GM18858 (cell line): ENCODE results near the gene AARSD1.
"Not testable (repeated sequence)": the region's sequence is repeated elsewhere in the genome, so short reads cannot be mapped to it uniquely, and the experiment has no call there.

Source experiments
- ATAC-seq: cut with Tn5 transposase; IDR thresholded peaks from one replicate; pipeline ENCODE4 v1.9.1; 2021; ENCODE audit not compliant: unreplicated experiment

The AARSD1 gene

DNA sequence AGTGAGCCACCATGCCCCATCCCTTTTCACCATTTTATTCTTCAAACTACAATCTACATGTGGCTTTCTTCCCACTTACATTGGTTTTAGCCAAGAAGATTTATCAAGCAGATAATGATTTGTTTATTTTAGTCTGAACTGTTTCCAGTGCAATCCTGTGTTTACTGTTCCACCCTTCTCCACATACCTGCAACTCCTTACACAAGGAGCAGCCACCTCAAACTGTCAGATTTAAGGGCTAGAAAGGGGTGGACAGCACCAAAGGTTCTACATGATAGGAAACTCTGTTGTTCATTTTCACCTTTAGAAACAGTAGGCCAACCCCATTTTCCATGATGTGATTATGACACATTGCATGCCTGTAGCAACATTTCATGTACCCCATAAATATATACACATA lies 18.0 kb upstream of the AARSD1 start:
- no peak for ATAC-seq

DNA sequence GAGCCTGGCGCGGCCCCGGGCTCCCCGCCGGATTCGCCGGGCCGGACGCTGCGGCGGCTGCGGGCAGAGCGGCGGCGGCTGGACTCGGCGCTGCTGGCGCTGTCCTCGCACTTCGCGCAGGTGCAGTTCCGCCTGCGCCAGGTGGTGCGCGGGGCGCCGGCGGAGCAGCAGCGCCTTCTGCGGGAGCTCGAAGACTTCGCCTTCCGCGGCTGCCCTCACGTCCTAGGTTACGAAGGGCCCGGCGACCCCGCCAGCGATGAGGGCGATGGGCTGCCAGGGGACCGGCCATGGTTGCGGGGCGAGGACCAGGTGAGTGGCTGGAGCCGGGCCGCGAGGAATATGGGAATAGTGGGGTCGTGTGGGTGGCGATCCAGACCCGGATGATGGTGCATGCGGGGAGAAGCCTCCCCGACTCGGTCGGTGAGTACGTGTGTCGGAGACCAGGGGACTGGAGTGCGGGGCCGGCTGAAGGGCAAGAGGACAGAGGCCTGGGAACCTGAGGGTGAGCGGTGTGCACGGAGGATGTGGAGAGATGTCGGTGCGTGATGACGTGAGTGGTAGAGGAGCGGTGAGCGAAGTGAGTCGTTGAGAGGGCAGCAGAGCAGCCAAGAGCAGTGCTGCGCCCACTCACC lies 16.6 kb upstream of the AARSD1 start:
- peak; percentile 36 for ATAC-seq

DNA sequence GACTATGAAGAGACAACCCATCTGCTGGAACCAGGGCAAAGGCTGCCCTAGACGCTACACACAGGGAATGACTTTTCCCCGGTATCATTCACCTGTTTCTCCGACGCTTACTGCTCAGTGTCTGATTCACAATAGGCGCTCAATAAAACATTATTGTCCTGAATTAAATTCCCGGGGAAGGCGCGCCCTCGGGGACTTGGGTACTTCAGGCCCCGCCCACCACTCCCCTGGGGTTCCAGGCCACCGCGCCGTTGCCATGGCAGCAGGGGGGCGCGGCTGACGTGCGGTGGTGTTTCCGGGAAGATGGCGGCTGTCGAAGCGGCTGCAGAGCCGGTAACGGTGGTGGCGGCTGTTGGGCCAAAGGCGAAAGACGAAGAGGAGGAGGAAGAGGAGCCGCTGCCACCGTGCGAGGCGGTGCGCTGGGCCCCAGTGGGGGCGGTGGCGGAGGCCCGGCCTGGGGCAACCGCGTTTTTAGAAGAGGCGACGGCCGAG lies 16.1 kb upstream of the AARSD1 start, which contains the start of gene RUNDC1:
TSS of gene RUNDC1 (plus strand) at position 292 of the 492 bp plus-strand sequence. CDS start at position 304, 12 bp downstream.
- ATAC-seq, result peak; percentile 16

DNA sequence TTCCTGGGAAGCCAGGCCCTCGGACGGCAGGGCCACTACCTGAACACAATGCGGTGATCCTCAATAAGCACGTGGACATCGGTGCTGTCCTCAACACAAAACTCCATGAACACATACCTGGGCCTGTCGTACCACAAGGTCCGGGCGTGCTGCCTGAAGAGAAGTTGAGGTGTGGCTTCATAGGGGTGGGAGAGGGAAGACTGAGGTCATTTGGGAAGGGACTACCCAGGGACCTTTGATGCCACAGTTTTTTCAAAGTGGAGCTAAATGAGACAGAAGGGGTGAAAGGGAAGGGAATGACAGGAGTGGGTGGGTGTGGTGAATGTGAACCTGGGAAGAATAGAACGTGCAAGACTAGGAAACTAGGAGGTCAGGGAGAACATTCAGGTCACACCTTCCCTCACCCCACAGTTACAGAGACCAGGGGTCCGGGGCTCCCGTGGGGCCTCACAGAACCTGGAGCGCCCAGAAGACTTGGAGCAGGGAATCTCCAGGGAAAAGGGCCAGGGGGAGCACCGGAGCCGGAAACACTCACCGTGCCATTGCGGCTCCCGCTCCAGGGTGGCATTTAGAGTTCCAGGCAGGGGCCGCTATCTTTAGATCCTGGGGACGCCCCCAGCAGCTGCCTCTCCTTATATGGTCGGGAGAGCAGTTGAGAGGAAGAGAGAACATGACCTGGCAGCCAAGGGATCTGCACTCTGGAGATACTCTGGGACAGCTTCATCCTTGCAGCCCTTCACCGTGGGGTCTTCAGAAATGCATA lies 15.4 kb upstream of the AARSD1 start, which contains the start of gene PTGES3L:
TSS of gene PTGES3L (minus strand) at position 570 of the 763 bp plus-strand sequence. CDS start at position 543, 27 bp downstream.
- no peak for ATAC-seq

DNA sequence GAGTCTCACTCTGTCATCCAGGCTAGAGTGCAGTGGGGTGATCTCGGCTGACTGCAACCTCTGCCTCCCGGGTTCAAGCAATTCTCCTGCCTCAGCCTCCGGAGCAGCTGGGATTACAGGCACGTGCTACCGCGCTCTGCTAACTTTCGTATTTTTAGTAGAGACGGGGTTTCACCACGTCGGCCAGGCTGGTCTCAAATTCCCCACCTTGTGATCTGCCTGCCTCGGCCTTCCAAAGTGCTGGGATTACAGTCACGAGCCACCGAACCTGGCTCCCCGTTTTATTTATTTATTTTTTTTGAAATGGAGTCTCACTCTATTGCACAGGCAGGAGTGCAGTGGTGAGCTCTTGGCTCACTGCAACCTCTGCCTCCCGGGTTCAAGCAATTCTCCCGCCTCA lies 11.4 kb upstream of the AARSD1 start:
- not testable (repeated sequence) for ATAC-seq

DNA sequence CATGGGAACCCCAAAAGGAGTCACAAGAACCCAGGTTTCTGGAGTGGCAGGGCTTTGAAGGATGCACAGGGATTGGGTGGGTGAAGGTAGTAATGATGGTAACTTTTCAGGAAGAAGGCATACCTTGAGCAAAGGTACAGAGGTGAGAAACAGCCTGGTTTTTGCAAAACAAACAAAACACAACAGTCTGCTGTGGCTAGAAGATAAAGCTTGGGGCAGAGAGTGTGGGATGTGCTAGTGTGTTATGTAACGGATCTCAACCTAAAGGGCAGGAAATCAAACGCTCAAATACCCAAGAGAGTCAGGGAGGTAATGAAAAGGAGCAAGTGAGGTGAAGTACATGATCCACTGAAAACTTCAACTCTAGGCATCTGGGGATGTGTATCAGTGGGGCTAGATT lies 11.0 kb upstream of the AARSD1 start:
- no peak for ATAC-seq

DNA sequence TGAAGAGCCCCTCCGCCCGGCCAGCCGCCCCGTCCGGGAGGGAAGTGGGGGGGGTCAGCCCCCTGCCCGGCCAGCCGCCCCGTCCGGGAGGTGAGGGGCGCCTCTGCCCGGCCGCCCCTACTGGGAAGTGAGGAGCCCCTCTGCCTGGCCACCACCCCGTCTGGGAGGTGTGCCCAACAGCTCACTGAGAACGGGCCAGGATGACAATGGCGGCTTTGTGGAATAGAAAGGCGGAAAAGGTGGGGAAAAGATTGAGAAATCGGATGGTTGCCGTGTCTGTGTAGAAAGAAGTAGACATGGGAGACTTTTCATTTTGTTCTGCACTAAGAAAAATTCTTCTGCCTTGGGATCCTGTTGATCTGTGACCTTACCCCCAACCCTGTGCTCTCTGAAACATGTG lies 9.1 kb upstream of the AARSD1 start:
- ATAC-seq, result not testable (repeated sequence)

DNA sequence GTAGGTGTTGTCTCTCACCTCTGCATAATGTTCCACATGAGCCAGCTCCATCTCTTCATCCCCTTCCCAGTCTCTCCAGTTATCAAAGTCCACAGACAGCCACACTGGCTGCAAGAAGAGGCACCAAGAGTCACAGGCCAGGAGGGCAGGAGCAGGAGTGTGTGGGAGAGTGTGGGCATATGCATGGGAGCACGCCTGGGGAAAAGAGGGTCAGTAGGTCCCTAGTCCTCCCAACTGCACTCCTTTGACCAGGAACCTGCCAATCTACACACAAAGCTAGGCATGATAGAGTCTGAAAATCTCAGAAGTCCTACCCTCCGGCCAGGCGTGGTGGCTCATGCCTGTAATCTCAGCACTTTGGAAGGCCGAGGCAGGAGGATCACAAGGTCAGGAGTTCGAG lies 7.3 kb upstream of the AARSD1 start:
- no peak for ATAC-seq

DNA sequence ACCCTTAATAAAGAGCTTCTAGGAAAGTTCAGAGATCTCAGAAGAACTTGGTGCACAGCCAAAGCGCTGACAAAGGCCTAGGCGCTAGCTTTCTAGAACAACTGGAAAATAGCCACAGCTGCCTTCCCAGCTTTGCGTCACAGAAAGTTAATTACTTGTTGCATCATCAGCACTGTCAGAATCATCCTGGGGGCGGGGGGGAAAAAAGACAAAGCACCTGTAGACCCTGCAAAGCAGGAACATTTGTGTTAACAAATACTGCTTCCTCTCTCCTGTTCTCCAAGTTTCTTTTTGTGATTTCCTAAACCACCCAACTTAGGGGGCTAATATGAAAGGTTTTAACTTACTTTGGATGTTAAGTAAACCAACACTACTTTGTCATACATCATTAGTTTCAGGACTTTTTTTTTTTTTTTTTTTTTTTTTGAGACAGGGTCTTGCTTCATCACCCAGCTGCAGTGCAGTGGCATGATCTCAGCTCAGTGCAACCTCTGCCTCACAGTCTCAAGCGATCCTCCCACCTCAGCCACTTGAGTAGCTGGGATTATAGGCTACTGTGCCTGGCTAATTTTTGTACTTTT lies 4.8 kb upstream of the AARSD1 start:
- no peak for ATAC-seq

DNA sequence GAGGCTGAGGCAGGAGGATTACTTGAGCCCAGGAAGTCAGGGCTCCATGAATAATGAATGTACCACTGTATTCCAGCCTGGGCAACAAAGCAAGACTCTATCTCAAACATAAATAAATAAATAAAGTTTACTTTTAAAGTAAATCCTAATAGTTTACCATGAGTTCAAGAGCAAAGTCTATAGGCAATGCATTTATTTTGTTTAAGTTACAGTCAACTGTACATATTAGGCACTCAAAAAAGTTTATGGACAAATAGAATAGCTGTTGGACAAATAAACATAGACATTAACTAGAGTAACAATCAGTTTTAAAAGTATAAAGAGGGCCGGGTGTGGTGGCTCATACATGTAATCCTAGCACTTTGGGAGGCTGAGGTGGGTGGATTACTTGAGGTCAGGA lies 3.7 kb upstream of the AARSD1 start:
- ATAC-seq, result no peak

DNA sequence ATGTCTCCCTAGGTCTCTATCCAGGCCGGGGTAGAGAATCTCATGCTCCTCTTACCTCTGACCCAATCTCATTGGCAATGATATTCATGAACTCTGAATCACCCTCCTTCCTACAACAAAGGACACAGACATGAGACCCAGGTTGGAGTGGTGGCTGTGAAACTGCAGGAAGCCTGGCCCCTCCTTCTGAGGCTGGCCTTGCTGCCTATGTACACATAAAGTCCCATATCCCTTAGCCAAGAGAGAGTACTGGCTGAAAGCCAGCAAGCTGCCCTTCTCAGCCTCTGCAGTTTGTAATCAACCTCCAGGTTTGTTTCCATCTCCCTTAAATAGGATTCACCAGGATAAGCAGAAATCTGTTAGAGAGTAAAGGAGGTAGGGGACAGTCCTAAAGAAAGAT lies 10.6 kb downstream of the AARSD1 start:
- ATAC-seq, result no peak

DNA sequence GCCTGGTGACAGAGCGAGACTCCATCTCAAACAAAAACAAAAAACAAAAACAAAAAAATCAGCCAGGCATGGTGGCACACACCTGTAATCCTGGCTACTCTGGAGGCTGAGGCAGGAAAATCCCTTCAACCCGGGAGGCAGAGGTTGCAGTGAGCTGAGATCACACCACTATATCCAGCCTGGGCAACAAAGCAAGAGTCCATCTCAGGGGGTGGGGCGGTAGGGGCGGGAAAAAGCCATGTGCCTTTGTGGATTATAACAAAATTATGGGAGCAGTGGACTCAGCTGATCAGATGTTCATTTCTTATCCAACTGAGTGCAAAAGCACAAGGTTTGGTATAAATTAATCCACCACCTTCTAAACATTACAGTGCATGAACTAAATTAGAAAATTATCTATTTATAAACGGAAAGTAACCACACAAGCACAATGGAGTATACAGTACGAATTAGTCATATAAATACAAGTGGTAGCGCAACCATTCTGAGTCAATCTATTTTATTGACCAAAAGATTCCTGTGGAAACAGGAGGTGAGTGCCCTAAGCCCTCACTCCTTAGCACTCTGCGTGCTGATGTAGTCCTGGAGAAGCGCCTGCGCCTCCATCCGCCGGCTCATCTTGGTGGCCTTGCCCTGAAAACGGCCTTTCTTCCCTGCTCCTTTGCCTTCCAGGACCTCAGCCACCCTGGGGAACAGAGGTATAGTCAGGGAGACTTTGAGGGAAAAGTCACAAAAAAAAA lies 14.0 kb downstream of the AARSD1 start:
- ATAC-seq, result no peak

DNA sequence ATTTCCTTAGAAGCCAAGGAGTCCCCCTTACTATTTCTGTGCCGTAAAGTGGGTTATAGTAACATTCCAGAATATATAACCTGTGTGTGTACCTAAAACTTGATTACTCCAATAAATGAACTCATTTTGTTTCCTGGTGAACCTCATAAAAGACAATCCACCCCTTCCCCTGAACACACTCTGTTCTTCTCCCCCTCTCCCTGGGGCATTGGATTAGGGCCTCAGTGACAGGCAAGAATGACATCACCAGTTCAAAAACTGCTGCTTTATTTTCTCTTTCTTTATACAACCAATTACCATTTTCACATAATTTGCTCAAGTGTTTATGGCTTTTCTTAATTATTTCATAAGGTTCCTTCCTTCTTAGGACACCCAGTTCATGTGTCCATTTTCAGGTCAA lies 17.4 kb downstream of the AARSD1 start:
- ATAC-seq, result no peak

DNA sequence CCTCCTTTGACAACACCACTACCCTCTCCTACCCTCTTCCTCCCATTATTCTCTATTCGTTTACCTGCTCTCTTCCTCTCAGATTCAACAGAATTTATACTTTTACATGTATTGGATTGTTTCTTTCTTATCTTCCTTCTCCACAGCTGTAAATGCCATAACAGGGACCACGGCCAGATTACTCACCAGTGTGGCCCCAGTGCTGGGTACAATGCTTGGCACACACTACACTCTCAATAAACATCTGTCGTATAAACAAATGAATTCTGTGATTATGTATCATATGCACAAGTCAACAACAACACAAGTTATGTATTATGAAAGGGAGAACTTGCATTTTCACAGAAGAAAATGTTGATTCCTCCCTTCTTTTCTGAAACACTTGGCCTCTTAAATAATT lies 20.0 kb downstream of the AARSD1 start:
- ATAC-seq, result no peak

DNA sequence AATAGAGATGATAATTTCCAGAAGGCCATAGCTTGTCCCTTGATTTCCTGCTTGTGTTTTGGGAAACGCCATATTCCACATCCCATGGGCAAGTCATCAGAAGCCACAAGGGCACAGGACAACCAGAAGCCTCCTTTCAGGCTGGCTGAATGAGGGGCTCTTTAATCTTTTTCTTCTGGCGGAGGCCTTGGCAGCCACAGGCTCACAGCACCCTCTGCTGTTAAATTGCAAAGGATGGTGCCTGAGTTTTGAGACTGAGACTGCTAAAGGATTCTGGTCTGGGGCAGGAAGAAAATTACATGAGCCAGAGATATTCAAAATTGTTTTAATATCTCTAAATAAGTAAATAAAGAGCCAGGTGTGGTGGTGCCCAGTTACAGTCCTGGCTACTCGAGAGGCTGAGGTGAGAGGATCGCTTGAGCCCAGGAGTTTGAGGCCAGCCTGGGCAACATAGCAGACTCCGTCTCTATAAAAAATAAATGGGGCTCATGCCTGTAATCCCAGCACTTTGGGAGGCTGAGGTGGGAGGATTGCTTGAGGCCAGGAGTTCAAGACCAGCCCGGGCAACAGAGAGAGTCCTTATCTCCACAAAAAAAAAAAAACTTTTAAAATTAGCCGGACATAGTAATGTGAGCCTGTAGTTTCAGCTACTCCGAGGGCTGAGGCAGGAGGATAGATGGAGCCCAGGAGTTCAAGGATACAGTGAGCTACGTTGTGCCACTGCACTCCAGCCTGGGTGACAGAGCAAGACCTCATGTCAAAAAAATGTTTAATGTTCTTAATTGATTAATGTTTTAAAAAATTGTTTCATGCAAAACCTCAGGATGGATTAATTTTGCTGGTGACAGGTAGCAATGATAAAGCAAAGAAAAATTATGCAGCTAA lies 26.3 kb downstream of the AARSD1 start:
- no peak for ATAC-seq

DNA sequence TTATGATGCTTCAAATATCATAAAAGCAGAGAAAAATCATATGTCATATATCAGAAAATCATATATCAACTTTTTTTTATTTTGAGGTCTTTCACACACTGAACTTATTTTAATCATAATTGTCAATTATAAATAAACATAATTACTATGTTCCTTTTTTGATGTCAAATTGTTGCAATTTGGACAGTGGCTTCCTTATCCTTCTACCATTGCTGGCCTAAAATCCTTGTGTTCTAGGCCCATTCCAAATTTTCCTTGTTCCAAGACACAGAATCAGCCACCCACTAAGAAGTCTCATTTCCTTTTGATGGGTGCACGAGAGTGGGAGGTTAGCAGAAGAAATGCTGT lies 34.8 kb downstream of the AARSD1 start:
- ATAC-seq, result no peak

DNA sequence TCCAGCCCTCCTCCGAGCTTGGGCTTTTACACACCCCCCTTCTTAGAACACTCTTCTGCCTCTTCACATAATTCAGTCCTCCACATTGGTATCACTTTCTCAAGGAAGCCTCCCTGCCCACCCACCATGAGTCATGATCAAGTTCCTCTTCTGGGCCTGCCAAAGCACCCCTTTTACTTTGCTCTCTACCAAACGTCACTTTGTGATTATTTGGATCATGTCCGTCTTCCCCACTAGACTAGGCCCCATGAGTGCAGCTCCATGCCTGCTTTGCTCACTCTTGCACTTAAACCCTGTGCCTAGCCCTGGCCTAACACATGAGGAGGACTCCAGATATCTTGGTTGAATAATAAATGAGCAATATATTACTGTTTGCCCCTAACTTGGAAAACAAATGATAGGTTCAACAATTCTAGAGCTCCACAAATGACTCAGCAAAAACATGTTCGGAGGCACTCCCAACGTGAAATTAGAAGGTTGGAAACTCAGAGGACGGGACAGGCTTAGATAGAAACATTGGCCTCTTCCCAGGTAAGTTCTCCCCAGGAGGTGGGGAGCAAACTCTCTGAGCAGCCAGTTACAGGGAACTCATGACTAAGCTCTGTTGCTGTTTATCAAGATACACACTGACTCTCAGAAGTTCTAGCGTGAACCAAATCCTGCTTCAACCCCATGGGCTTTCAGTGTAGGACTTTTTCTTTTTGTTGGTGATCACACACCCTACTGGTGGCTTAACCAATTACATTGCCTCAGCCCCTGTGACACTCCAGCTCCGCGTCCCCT lies 35.3 kb downstream of the AARSD1 start:
- ATAC-seq, result no peak

DNA sequence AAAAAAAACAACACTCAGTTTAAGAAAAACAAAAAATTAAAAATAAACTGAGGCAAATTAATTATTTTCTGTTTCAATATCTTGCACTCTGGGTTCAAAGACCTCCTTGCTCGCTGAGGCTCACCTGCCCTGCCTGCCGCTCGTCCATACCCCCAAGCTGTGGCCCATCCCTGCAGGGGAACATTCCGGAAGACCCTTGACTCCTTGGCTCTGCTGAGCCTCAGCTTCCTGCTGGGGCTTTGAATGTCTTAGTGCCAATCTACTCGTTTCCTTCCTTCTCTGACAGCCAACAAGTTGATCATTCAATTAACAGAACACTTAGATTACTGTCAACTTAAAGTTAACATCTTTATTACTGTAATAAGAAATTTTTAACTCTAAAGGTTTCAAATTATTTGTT lies 39.4 kb downstream of the AARSD1 start:
- ATAC-seq, result no peak

DNA sequence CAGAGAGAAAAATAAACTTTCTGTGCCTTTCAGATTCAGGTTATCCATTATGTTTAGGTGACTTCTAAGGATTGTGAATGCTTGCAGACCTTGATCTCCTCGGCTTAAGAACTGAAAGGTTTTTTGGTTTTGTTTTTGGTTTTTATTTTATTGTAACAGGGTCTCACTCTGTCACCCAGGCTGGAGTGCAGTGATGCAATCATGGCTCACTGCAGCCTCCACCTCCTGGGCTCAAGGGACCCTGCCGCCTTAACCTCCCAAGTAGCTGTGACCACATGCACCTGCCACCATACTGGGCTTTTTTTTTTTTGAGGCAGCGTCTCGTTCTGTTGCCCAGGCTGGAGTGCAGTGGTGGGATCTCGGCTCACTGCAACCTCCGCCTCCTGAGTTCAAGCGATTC lies 40.8 kb downstream of the AARSD1 start:
- not testable (repeated sequence) for ATAC-seq

DNA sequence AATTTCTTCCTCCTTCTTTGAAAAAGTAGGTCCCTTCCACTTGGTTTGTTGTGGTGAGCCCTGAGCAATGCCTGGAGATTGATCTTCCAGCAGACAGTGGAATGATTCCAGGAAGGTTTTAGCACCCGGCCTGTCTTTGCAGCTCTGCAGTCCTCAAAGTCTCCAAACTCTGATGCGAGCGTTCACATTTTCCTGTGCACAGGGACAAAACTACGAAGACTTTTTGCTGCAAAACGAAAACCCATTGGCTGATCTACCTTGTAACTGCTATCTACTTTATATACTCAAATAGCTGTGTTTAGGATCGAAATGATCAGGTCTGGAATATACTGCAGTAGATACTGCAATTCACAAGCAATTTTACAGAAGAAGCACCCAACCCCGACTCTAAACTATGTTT lies 42.0 kb downstream of the AARSD1 start:
- no peak for ATAC-seq
